Stimulated activated CD8-positive, alpha-beta memory T cell treated with anti-CD3 and anti-CD28 coated beads, Interleukin-15, amount 100 ng/mL, for 24 hours (primary cell): ENCODE data around the gene PTPN7.
"Not testable (repeated sequence)": the region's sequence is repeated elsewhere in the genome, so short reads cannot be mapped to it uniquely, and the experiment has no call there.

Experiments
- DNase-seq: peaks from one replicate; pipeline ENCODE4 v3.0.0-alpha.2; 2020; ENCODE audit warnings: low read depth

PTPN7 gene

GRCh38 chr1:202130816-202131522, 29.4 kb downstream of the PTPN7 start:
- no peak for DNase-seq

- DNase-seq: no peak
Observed at GRCh38 chr1:202130297-202130721, 30.1 kb downstream of the PTPN7 start.

- DNase-seq: no peak
Observed at GRCh38 chr1:202129453-202130296, 30.7 kb downstream of the PTPN7 start.

- no peak for DNase-seq
Observed at GRCh38 chr1:202127836-202128622, 32.4 kb downstream of the PTPN7 start.

- DNase-seq: no peak
Observed at GRCh38 chr1:202127061-202127460, 33.3 kb downstream of the PTPN7 start.

GRCh38 chr1:202126426-202126825, 34.0 kb downstream of the PTPN7 start:
- no peak for DNase-seq

- DNase-seq: no peak
Observed at GRCh38 chr1:202125611-202126010, 34.8 kb downstream of the PTPN7 start.

GRCh38 chr1:202124142-202124541, 36.3 kb downstream of the PTPN7 start:
- no peak for DNase-seq

- DNase-seq: no peak
Observed at GRCh38 chr1:202123336-202123813, 37.0 kb downstream of the PTPN7 start.

GRCh38 chr1:202122639-202123335, 37.6 kb downstream of the PTPN7 start, which contains the start of gene GPR37L1:
Gene GPR37L1, plus strand, starts transcription at chr1:202122917. Its CDS starts 47 bp downstream, at chr1:202122964.
- DNase-seq: no peak

GRCh38 chr1:202121006-202121405, 39.4 kb downstream of the PTPN7 start:
- no peak for DNase-seq

- DNase-seq: no peak
Observed at GRCh38 chr1:202117898-202118371, 42.5 kb downstream of the PTPN7 start.

- DNase-seq: no peak
Observed at GRCh38 chr1:202116287-202116686, 44.1 kb downstream of the PTPN7 start.

- no peak for DNase-seq
Observed at GRCh38 chr1:202113690-202114300, 46.6 kb downstream of the PTPN7 start.

GRCh38 chr1:202112859-202113689, 47.3 kb downstream of the PTPN7 start:
- DNase-seq: no peak

- DNase-seq: not testable (repeated sequence)
Observed at GRCh38 chr1:202111589-202111988, 48.8 kb downstream of the PTPN7 start.

GRCh38 chr1:202110977-202111376, 49.4 kb downstream of the PTPN7 start:
- no peak for DNase-seq

GRCh38 chr1:202107801-202108731, 52.3 kb downstream of the PTPN7 start:
- no peak for DNase-seq

GRCh38 chr1:202107321-202107761, 53.1 kb downstream of the PTPN7 start:
- no peak for DNase-seq
